Left hindlimb (tissue), 1 donor: Measurements from ENCODE around the gene ASCL2.
"Not testable (repeated sequence)": the region's sequence is repeated elsewhere in the genome, so short reads cannot be mapped to it uniquely, and the experiment has no call there.

Experiments
- DNase-seq: peaks from one replicate; pipeline ENCODE4 v3.0.0-alpha.2; 2018

Gene ASCL2

DNA sequence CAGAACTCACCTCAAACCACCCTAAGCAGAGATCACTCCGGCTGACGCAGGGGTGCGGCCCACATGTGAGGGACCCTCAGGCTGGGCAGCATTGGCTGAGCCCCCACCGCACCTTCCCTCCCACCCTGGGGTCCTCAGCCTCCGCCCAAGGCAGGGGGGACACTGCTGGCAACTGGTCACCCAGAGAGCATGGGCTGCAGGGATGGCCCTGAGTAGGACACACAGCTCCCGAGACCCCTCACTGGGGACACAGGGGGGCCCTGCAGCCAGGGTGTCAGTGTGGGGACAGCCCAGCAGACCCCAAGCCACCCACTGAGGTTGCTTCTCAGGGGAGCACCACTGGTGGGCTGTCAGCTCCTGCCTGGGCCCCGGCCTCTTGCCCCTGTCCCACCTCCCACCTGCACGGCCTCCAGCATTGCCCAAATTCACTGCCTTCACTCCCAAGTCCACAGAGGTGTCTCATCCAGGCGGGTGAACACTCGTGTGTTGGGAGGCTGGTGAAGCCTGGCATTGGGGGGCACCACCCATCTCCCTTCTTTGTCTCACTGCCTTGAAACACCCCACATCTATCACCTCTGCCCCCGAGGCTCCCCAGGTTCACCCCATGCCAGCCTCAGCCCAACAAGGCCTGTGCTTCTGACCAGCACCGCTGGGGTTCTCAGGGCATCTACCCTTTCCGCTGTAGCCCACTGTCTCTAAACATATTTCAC lies 26.7 kb upstream of the ASCL2 start:
- DNase-seq = peak; percentile 29

DNA sequence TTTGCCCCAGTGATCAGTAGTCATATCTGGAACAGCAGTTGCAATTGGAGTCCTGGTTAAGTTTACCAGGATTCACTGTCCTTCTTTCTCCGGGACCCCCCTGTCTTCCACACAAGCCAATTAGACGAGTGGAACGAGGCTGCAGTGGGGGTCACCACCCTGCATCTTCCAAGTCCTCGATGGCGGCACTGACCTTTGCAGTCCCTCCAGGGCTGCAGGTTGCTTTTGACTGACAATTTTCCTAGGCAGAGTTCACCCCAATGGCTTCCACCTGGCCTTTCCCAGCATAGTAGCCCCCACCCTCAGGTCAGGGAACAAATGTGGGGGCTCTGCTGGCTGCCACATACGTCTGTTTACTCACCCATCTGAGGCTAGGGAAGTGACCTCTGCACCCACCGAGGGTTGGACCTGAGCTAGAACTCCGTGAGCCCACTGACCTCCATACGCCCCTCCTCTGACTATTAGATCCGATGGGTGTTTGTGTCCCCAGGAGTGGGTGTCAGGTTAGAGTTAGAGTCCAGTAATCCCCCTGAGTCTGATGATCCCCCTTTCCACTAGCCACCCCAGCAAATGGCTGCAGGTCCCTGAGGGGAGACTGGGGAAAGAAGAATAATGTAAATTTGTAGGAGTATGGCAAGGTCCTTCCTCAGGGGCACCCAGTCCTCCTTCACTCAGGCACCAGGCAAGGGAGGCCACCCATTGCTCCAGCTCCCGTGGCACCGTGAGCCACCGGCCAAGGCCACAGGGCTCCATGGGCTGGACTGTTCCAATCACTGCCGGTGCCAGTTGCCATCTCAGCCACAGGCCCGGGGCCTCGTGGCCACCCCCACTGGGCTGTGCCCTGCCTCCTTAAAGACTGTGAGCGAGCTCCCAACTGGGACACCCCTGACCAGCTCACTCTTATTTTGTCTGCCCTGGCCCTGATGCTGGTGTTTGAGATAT lies 25.9 kb upstream of the ASCL2 start:
- peak; percentile 13 for DNase-seq

- peak; percentile 3 for DNase-seq
Observed at GRCh38 chr11:2294926-2295290, 24.5 kb upstream of the ASCL2 start.

DNA sequence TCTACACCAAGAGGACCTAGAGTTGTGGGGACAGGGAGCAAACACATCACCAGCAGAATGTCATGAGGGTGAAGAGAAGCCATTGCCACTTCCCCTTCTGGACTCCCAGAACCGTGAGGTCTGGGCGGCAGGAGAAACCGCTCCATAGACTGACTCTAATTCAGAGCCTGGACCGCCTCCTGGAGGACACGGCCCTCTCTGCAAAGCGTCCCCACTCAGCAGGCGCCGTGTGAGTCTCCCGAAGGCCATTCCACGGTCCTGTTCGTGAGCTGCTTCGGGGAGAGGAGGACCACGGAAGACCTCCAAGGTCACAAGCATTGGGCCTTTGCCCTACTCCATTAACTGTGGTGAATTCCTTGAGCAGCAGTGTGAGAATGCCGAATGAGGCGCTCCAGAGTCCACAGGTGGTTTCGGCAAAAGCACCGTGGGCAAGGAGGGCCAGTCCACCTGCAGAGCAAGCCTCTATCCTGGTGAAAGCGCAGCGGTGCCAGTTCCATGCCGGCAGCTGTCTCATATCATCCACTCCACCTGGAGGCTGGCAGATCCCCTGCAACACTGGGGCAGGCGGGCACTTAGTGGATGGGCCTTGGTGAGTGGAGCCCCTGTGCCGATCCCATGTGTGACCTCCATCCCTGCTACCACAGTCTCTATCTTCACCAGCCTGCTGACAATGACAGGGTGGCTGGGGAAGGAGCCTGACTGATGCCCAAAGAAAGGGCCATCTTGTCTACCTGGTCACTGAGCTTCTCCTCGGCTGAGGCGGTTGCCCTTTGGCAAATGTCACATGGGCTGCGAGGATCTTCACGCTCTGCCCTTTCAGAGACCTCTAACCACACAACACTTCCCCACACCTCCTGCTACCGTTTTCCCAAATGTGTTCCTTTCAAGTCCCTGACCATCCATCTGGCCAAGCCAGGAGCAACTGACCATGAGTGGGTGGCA lies 23.9 kb upstream of the ASCL2 start:
- peak; percentile 16 for DNase-seq

DNA sequence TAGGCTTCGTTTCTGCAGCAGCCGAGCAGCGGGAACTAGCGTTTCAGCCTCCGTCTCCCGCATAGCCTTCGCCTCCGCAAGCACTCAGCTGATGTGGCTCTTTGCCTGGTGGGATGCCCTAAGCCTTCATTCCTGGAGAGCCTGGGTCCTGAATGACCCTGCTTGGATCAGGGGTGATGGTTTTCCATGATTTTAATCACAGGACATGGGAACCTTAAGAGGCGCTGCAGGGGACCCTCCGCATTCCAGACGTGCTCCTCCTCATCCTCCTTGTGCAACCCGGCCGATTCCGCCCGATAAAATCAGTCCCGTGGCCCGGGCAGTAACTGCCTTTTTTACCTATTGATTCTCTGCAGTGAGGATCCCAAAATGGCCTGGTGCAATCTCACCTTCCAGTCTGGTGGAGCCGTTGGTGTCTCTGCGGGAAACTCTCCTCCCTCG lies 23.2 kb upstream of the ASCL2 start:
- DNase-seq = peak; percentile 6

DNA sequence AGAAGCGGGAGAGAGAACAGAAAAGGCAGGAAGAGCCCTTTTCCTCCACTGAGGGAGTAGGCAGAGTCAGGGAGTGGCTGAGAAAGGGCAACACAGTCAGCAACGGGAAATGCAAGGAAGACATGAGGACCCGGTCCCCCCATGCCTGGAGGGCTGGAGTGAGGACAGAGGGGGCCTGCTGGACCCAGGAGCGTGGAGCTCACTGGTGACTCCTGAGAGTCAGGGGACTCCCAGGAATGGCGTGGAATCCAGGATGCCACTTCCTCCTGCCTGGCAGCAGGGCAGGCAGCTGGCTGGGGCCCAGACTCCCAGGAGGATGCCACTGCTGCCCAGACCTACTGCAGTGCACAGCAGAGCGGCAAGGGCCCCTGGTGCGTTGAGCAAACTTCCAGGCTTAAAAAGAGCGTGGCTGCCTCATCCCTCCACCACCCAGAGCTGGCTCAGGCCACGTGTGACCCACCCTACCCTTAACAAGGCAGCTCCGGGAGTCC lies 20.0 kb upstream of the ASCL2 start:
- peak; percentile 18 for DNase-seq

DNA sequence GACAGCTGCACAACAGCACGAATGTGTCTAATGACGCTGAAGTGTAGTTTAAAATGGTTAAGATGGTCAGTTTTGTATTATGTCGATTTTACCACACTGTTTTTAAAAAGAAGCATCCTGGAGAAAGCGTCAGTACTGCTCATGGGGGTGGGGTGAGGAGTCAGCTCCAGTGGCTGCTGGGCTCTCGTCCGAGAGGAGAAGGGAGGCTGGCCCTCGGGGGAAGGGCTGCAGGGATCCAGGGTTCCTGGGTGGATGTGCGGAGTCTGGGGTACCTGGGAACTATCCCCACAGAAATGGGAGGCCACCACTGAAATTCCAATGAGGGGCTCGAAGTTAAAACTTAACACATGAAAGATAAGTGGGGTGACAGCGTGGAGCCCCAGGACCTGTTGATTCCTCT lies 19.5 kb upstream of the ASCL2 start:
- DNase-seq = peak; percentile 15

GRCh38 chr11:2289350-2289749 lies 19.0 kb upstream of the ASCL2 start:
- peak; percentile 11 for DNase-seq

GRCh38 chr11:2287091-2287490 lies 16.7 kb upstream of the ASCL2 start:
- DNase-seq = peak; percentile 49

DNA sequence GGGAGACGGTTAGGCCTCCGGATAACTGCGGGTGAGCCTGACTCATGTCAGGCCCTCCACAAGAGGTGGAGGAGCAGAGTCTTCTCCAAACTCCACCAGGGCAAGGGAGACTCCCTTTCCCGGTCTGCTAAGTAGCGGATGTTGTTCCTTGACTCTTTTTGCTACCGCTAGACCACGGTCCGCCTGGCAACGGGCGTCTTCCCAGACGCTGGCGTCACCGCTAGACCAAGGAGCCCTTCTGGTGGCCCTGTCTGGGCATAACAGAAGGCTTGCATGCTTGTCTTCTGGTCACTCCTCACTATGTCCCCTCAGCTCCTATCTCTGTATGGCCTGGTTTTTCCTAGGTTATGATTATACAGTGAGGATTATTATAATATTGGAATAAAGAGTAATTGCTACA lies 16.0 kb upstream of the ASCL2 start:
- not testable (repeated sequence) for DNase-seq

DNA sequence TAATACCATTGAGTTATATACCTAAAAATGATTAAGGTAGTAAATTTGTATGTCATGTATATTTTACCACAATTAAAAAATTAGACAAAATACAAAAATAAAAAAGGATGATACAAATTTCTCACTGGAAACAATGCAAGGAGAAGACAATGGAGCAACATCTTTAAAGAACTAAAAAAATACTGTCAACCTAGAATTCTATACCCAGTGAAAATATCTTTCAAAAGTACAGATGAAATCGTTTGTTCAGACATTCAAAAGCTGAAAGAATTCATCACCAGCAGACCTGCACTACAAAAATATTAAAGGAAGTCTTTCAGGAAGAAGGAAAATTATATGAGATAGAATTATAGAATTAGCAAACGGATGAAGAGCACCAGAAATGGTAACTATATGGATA lies 9.8 kb upstream of the ASCL2 start:
- no peak for DNase-seq

- peak; percentile 21 for DNase-seq
Observed at GRCh38 chr11:2277933-2278523, 7.6 kb upstream of the ASCL2 start.

- peak; percentile 22 for DNase-seq
Observed at GRCh38 chr11:2277008-2277346, 6.6 kb upstream of the ASCL2 start.

DNA sequence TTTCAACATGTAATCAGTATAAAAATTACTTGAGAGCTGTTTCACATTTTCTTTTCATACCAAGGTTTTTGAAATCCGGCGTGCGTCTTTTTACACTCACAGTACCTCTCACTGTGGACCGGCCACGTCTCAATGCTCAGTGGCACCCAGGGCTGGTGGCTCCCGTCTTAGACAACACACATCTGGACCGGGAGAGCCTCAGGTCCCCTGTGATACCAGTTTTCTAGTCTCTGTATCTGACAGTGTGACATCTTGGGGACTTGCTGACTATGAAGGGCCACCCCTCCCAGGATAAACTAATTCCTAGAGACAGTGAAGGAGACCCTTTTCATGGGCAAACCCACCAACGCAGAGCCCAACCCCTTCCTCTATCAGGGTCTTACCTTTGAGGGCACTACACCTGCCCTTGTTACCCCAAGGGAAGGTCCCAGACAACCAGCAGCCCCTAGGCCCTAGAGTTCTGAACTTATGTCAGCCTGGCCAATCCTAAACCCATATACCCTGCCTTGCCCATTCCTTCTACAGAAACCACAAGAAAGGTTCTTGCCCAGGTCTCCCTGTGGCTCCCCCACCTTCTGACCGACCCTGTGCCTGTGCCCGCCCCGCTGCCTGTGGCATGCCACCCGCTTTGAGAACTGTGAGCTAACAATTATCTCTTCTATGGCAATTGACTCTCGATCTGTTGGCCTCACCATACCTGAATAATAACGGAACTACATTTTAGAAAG lies 6.1 kb upstream of the ASCL2 start:
- DNase-seq = peak; percentile 4

DNA sequence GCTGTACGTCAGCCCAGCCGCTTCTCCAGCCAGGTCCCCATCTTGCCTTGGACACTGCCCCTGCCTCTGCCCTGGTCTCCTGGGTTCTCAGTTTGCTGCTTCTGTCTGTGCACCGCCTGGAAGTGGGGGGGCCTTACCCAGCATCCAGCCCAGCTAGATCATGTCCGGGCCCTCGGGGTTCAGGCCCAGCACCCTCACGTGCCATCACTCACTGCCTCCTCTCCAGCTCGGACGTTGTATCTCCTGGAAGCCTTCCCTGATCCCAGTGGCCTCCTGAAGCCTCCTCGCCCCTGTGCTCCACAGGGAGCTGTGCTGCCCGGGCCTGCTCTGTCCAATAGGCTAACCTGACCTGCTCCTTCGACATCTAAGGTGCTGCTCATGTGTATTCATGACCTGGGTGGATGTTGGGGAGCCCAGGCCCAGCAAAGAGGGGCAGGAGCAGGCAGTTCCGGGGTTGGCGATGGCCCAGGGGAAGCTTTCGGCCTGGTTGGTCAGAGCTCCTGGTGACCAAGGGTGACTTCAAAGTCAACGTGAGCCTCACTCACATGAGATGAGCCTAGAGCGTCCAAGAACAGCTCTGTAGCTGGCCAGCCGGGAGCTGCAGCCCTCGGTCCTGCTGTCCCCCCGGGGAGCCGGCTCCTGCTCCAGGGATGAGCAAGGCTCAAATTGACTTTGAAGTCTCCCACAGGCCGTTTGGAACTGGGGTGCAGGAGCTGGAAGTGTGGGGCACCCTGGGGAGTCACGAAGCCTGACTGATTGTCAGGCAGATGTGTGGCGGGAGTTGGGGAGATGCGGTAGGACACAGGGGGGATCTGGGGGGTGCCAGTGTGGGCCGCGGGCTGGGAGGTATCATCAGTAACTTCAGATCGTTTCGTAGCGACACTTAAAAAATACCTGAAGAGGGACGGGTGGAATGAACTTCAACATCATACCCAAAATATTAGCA lies 5.2 kb upstream of the ASCL2 start:
- DNase-seq = peak; percentile 12

DNA sequence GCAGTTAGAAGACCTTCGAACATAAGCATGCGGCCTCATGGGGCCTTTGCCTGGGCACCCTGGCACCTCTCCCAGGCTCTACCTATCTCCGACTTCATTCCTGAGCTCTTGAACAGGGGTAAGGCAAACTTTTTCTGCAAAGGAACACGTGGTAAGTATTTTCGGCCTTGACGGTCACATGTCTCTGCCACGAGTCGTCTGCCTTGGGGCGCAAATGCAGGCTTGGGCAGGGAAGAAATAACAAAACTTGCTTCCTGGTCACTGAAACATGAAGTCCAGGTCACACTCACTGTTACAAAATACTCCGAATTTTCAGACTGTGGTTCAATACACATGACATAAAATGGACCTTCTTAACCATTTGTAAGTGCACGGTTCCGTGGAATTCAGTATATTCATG lies 3.4 kb upstream of the ASCL2 start:
- no peak for DNase-seq

GRCh38 chr11:2273311-2273710 lies 2.9 kb upstream of the ASCL2 start:
- no peak for DNase-seq

- DNase-seq = peak; percentile 28
Observed at GRCh38 chr11:2272946-2273280, 2.5 kb upstream of the ASCL2 start.

DNA sequence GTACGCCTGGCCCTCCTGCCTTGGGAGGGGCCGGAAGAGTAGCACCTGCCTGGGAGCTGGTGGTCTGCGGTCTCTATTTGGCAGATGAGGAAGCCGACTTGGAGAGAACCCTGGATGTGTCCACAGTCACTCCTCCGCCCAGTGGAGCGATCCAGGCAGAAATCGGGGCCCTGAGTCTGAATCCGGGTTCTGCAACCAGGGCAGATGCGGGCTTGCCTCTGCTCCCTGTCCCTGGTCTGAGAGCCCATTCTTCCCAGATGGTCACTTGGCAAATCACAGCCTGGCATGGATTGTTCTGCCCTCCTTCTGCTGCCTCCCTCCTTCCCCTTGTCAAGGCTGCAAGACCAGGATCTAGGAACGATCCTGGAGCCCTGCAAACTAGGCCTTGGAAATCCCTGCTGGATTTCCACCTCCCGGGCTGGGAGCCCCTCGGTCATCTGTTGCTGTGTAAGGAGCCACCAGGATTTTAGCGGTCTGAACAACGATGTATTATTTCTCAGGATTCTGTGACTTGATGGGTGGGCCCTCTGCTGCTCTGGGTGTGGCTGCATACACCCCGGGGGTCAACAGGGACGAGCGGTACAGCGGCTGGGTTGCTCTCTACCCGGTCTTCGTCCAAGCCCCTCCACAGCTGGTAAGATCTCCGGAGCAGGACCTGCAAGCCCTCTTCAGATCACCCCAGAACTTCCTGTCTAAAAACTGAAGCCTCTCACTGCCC lies 2.0 kb upstream of the ASCL2 start:
- DNase-seq = peak; percentile 26
